HG03139 (cell line): ENCODE data around the gene PRDM16.
"Not testable (repeated sequence)": the region's sequence is repeated elsewhere in the genome, so short reads cannot be mapped to it uniquely, and the experiment has no call there.

Source experiments
- ATAC-seq: cut with Tn5 transposase; IDR thresholded peaks from one replicate; pipeline ENCODE4 v1.9.1; 2021; ENCODE audit not compliant: unreplicated experiment

The PRDM16 gene

GRCh38 chr1:3271866-3272265 lies 202.9 kb downstream of the PRDM16 start:
- ATAC-seq: no peak

- ATAC-seq: no peak
Measured at GRCh38 chr1:3272321-3273045, 203.5 kb downstream of the PRDM16 start.

GRCh38 chr1:3273447-3273846 lies 204.4 kb downstream of the PRDM16 start:
- ATAC-seq: no peak

- ATAC-seq: no peak
Measured at GRCh38 chr1:3274972-3275371, 206.0 kb downstream of the PRDM16 start.

- ATAC-seq: no peak
Measured at GRCh38 chr1:3275471-3276340, 206.7 kb downstream of the PRDM16 start.

GRCh38 chr1:3276341-3276800 lies 207.4 kb downstream of the PRDM16 start:
- ATAC-seq: no peak

GRCh38 chr1:3277011-3277471 lies 208.0 kb downstream of the PRDM16 start:
- ATAC-seq: no peak

- ATAC-seq: no peak
Measured at GRCh38 chr1:3277623-3278022, 208.6 kb downstream of the PRDM16 start.

- no peak for ATAC-seq
Measured at GRCh38 chr1:3278416-3279181, 209.6 kb downstream of the PRDM16 start.

GRCh38 chr1:3279182-3279470 lies 210.1 kb downstream of the PRDM16 start:
- ATAC-seq: no peak

- no peak for ATAC-seq
Measured at GRCh38 chr1:3281735-3282134, 212.7 kb downstream of the PRDM16 start.

- ATAC-seq: no peak
Measured at GRCh38 chr1:3282186-3282585, 213.2 kb downstream of the PRDM16 start.

- no peak for ATAC-seq
Measured at GRCh38 chr1:3282656-3283430, 213.8 kb downstream of the PRDM16 start.

- no peak for ATAC-seq
Measured at GRCh38 chr1:3283849-3284248, 214.8 kb downstream of the PRDM16 start.

GRCh38 chr1:3284691-3285090 lies 215.7 kb downstream of the PRDM16 start:
- no peak for ATAC-seq

- ATAC-seq: no peak
Measured at GRCh38 chr1:3285106-3285740, 216.2 kb downstream of the PRDM16 start.

GRCh38 chr1:3287095-3287494 lies 218.1 kb downstream of the PRDM16 start:
- ATAC-seq: not testable (repeated sequence)

- ATAC-seq: no peak
Measured at GRCh38 chr1:3287656-3288160, 218.7 kb downstream of the PRDM16 start.

- no peak for ATAC-seq
Measured at GRCh38 chr1:3289502-3289901, 220.5 kb downstream of the PRDM16 start.

- no peak for ATAC-seq
Measured at GRCh38 chr1:3290438-3290837, 221.4 kb downstream of the PRDM16 start.
